Activated gamma-delta T cell treated with Interleukin-2 at 50 U/mL for 16 hours (primary cell): ENCODE data around the gene ALK.

ENCODE experiments used
- DNase-seq: peaks from one replicate; pipeline ENCODE4 v3.0.0-alpha.2; 2020

ALK gene

DNA sequence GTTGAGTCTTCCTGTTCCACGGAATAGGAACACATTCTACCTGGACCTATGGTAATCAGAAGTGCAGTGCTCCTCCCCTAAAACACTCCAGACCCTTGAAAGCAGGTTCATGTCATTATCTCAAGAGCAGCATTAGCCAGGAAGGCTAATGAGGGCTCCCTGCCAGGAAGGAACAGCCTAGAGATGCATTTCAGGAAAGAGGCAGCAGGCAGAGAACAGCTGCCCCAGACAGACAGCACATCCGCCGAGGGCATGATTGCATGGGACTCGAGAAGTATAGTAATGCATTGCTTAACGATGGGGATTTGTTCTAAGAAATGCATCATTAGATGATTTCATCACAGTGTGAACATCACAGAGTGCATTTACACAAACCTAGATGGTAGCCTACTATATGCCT, 171.5 kb downstream of the ALK start:
- DNase-seq = no peak

DNA sequence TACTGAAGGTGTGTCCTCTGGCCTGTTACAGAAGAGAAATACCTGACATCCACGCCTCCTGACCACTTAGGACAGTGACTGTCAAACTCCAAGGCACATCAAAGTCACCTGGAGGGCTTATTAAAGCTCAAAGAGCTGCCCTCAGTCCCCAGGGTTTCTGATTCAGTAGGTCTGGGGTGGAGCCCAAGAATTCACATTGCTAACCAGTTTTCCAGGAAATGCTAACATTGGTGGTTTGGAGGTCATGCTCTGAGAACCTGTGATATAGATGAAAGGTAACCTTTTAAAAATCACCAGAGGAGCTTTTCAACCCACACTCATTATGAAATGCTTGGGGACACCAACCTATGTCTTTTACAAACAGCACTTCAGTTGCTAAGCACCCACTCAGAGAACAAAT, 172.3 kb downstream of the ALK start:
- no peak for DNase-seq

DNA sequence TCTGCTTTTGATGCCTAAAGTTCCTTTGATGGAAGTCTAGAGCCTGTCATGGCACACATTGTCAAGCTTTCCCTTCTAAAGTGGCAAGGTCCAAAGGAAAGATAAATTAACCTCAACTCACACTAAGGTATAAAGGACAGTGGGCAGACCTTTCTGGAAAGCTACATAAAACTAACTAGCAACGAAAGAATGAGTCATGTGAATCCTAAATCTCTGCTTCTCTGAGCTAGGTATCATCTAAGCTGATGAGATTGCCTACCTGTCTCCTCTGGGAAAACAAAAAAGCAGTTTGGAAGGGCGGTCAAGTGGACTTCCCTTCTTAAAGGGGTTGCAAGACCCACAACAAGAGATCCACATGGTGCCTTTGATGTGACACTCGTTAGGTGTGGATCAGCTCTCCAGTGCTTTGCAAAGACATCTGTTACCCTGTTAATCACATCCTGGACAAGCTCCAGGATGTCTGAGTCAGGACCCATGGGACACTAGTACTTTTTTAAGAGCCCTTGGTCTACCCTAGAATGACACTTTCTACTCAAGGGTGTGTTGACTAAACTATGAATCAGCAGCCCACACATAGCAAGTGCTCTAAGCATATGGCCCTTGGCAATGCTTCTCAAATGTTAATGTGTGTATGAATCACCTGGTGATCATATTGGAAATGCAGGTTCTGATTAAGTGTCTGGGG, 173.5 kb downstream of the ALK start:
- no peak for DNase-seq

DNA sequence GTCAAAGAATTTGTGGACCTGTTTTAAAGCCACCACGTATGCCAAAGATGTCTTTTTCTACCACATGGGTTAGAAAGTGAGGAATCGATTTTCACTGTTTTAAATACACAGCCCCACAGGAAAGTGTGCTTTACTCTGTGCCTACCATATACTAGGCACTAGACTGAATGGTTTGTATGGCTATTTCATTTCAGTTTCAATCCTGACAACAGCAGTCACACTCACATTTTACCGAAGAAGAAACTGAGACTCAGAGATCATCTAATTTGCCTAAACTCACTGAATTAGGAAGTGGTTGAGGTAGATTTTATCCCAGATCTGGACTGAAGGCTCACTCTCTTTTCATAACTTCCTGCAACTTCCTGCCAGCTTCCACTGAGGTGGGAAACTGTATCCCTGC, 176.4 kb downstream of the ALK start:
- no peak for DNase-seq

DNA sequence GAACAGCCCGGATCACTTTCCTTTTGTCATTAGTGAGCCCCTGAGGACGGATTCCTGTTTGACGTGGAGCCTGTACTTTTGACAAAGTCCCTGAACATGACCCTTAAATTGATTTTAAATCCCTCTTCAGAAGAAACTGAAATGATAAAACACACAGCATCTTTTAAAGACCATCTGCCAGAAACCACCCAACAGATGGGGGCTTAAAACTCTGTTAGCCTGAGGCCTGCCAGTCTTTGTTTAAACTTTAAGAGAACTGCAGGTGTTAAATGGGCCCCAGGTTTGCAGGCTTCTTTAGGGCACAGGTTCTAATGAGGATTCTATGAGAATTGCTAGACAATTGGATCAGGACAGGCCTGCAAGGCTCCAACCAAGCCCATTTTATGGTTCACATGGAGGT, 177.9 kb downstream of the ALK start:
- no peak for DNase-seq

DNA sequence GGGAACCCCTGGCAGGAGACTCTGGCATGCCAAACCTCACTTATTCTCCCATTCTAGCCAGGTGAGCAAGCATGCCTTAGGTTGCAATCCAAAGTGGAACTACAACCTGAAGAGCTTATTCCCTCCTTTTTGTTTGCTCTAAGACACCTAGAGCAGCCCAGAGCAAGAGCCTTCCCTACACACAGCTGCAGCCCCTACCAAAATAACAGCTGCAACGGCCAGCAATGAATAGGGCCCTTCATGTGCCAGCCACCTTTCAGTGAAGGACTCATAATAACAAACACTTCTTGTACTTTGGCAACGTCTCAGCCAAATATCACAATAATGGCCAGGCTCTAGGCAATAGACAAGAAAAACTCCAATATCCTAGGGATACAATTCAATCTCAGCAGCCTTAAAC, 178.7 kb downstream of the ALK start:
- no peak for DNase-seq

DNA sequence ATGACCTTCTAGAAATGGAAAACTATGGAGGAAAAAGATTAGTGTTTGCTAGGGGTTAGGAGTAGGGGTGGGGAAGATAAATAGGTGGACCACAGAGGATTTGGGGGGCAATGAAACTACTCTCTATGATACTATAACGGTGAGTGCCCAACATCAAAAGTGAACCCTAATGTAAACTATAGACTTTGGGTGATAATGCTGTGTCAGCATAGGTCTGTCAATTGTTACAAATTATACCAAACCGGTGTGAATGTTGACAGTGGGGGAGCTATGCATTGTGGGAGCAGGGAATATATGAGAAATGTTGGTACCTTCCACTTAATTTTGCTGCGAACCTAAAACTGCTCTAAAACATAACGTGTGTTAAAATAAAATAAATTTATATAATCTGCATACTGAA, 180.3 kb downstream of the ALK start:
- DNase-seq = no peak

DNA sequence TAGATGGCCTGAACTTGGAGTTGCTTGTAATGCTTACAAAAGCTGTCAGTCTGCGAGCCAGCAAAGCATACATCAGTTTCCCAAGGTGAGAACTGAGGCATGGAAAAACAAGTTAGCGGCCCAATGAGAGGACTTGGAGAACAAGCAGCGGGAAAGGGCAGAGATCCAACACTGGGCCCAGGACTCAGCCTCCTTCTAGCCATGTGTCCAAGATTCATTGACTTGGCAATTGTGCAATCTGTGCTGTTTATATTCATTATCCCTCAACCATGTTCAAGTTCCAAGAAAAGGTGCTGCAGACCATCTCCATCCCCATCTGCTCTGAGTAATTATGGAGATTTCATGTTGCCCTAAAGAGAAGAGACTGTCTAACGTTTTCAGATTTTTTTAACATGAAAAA, 187.4 kb downstream of the ALK start:
- no peak for DNase-seq

DNA sequence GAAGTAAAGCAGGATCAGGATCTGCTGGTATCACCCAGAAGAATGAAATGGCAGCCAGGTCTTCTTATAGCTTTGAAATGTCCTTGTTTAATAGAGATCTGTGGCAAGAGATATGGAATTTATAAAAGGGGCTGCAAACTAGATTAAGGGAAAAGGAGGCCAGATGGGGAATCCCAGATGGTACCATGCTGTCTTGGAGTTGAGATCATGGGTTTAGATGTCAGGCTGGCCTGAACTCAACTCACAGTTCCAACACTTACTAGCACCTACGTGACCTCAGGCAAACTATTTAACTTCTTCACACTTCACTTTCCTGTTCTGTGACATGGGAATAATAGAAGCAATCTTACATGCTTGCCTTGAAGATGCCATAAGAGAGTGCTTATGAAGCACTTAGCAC, 188.2 kb downstream of the ALK start:
- no peak for DNase-seq

DNA sequence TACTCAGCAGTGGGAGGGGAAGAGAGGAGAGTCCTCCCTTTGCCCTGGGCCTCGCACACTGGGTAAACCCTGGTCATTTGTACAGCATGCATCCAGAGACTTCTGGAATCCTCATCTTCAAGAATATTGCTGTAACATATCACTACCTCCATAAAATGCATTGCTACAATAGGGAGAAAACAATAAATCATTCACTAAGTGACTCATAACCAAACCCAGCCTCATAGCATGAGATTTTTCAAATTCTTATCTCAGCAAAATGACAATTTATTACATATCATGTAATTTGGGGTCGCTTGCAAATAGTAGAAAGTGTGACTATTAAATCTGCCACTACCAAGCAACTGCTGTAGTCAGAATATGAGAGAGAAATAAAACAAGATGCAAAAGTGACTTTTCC, 189.4 kb downstream of the ALK start:
- DNase-seq = no peak

DNA sequence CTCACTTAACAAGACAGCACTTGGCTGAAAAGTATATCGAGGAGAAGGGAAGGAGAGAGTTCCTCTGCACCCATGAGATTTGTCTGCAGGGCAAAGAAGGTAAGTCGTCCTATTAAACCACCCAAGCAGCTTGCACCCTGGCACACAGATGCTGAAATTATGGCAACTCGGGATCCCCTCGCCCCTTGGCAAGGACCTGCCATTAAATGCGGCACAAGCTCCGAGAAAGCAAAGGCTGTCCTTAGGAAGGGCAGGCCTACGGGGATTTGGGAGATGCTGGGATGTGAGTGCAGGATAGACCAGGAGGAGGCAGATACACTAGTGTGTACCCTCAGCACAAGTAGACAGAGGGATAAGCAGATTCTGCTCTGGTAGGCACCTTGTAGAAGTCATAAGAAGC, 191.5 kb downstream of the ALK start:
- DNase-seq = no peak

DNA sequence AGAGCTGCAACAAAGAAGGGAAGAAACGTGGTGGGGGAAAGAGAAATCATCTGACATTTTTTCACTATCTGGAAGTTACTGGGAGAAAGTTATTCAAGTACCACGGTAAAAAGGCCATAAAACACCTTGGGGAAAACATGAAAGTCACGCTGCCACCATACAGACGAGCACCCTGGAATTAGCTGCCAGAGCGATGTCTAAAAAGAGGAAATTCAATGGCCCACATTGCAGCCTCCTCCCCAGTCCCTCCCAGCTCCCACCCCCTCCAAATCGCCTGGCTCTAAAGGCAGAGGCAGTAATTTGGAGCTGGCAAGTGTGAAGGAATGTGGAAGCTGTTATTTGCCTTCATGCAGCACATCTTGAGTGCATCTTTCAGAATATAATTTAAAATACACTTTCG, 192.0 kb downstream of the ALK start:
- DNase-seq = no peak

DNA sequence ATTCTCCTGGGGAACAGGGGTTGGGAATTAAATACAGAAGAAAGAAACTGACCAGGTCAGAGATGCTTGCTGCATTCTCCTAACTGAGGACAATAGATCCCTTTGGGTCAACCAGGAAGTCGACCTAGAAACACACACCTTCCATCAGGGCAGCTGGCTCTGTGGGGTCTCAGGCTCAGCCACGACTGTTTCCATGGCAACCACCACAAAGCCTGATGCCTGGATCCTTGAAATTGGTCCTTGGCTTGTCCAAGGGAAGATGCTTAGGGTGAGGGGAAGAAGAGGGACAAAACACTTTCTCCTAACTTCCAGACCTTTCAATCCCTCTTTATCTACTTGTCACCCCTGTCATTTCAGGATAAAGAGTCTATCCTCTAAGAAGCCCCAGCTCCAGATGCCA, 194.4 kb downstream of the ALK start:
- no peak for DNase-seq

DNA sequence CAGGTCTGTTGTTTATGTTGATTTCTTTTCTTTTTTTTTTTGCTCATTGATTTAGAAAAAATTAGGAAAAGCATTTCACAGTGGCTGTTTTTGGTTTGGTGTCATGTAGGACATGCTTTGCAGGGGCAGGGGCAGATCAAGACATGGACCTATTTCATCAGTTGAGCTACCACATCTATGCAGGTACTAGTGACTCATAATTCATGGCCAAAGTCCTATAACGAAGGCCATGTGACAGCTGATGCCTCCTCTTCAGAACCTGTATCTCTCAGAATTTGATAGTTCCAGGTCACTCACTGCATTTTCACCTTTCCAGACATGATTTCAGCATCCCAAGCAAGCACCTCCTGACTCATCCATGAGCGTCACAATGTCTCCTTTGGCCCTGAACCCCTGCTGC, 195.8 kb downstream of the ALK start:
- DNase-seq = no peak

DNA sequence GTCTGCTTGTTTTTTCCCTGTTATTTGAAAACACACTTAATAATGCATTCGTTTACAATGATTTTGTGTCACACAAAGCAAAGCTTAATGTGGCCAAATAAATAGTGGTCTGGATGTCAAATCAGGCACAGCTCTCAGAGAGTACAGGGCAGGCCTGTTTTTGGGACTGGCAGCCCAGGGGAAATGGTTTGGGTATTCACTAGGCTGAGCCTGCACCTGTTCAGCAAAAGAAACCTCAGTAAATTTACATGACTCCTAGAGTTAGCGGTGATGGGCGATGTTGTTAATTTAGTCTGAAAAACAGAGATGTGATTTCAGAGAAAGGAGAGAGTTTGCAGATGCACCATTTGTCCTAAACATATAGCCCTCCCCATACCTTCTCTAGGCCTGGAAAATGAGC, 197.1 kb downstream of the ALK start:
- DNase-seq = no peak

DNA sequence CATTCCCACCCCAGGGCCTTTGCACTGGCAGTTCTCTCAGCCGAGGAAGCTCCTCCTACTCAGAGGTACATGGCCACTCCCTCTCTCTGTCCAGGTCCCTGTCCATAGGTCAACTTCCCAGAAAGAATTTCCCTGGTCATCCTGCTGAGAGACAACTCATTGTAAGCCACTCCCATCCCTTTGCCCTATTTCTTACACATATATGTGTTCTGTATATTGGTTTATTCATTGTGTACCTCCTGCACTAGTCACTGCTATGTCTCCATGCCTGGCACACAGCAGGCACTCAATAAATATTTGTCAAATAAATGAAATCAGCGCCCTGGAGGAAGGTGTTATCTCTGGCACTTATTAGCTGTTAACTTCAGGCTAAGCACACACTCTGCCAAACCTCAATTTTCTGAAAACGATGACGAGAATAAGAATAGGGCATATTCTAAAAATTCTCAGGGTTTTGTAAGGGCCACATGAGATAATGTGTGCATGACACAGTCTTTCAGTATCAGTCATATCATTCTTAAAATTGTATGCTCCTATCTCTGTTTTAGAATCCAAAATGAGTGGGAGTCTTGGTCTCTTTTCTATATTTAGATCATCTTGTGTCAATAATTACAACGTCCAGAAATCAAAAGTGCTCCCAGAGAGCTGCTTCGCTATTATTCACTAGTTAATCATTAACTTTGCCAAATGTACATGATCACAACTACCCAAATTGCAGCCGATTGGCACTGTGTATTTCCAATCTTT, 198.0 kb downstream of the ALK start:
- no peak for DNase-seq

DNA sequence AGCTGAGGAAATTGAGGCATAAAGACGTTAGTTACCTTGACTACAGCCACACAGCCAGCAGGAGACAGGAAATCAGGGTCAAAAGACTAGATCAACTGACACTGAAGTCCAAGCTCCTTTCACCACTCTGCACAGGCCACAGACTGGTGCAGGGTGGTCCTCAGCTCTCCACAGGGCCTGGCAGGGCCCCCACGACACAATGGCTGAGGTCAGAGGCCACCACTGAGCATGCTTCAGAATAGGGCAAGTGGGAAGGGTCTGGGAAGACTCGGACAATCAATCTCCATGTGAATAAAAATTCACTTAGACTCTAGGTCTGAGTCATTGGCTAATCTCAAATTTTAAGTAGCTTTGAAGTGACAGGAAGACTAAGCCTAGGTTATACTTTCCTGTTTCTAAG, 201.7 kb downstream of the ALK start:
- no peak for DNase-seq

DNA sequence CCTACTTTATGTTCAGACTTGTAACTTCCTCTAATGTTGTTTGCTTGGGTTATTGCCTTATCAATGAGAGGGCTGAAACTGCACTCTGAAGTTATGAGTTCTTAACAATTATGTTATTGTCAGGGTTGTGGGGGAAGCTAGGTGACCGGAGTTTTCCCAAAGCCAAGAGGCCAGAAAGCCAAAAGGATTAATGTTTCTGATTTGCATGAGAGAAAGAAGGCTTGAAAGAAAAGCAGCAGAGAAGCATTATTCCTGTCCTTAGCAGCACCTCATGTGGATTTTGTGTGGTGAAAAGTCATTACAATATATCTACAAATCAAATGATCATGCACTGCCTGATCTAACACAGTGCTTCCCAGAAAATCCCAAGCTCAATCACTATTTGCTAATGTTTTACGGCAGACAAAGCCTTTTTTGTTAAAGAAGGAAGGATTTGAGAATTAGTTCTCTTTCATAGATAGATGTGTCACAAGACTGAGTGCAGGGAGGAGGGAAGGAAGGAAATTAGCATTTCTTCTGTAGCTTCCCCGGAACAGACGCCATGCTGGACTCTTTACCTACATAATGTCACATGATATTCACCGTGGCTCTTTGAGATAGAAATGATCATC, 203.2 kb downstream of the ALK start:
- DNase-seq = no peak

DNA sequence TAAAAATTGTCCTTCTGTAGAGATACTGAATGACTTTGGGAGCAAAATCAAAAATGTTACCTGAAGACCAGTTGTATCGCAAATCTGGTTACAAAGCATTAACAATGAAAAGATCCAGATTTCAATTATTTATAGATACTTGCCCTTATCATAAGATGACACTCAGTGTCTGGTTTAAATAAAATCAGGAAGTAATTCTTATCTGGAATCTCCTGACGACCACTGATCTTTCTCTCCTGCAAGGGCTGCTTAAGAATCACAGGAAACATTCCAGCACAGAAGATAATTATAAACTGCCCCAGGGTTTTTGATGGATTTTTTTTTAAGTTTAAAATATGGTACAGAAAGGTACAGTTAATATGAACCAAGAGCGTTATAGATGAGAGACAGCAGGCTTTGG, 205.7 kb downstream of the ALK start:
- DNase-seq = no peak

DNA sequence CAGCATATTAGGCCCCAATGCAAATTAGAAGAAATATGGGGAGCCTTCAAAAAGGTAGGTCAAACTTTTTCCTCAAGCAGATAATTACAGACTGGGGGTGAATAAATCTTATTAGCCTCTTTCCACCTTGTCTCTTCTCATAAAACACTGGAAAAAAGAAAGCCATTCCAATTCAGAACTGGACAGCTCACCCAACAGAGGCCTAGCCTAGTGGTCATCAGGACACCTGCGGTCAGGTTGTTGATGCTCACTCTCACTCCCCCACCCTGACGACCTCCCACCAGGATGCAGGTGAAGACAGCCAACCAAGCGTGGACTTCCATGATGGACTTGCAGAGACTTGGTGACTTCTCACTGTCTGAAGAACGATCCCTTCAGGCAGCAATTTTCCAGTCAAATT, 207.1 kb downstream of the ALK start:
- no peak for DNase-seq

DNA sequence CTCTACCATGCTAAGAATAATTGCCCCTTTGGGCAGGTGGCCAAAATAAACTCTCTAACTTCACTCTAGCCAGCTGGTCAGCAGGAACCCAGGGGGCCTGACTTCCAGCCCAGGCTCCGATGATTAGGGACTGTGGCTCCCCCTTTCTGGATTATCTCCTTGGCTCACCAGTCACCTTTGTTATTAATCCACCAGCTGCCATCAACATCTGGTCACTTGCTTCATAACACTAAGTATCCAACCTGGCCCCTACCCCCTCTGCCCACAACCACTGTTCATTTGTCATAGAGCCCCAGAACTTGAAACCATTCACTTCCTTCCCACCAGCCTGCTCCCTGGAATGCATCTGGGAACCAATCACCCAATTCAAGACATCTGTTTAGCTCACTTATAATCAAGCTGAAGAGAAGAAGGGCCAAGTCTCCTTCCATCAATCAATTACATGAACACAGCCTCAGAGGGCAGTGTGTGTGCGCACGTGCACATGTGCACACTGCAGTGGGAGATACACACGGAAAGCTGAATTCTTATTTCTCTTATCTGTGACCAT, 215.1 kb downstream of the ALK start:
- DNase-seq = no peak

DNA sequence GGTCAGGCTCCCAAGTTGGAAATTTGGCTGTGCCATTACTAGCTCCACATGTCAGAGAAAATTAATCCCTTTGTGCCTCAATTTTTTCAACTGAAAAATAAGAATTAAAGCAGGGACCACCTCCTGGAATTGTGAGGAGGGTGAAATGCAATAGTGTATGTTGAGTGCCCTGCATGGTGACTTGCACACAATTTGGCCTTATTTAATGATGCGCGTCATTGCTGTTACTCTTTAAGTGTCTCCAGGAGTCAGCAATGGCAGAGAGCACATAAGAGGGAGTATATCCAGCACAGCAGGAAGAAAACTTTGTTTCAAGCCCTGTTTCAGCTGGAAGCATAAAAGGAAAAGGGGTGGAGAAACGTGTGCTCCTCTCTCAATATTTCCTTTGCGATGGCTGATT, 215.8 kb downstream of the ALK start:
- no peak for DNase-seq

DNA sequence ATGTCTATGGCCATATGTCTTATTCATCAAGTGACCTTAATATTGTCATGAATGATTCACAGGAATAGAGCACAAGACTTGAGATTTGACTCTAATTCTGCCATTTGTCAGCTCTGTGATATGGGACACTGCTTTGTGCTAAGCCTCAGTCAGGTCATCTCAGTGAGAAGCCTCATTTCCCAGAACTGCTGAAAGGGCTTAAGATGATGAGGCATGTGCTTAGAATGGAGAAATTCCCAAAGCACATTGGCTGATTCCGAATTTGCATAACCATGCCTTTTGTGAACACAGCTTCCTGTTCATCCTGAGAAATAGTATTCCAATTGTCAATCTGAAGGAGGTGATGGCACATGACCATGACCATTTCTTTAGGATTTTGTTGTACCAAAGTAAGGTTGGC, 218.1 kb downstream of the ALK start:
- no peak for DNase-seq

DNA sequence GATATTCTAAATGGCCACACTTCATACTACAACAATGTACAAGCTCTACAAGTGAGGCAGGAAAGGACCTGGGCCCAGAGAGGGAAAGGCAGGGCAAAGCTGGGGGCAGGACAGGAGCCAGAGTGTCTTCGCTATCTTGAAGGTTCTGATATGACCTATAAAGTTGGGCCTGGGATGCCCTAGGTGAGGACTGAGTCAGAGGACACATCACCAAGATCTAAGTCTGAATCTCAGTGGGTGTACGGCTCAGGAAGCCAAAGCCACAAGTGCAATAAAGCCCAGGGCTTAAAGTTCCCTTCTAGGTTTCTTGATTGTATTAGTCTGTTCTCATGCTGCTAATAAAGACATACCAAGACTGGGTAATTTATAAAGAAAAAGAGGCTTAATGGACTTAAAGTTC, 219.1 kb downstream of the ALK start:
- DNase-seq = no peak
